Medulla oblongata (tissue), 1 donor: ENCODE results near the gene AHNAK.

Experiments
- DNase-seq: peaks from one replicate; pipeline ENCODE4 v3.0.0-alpha.2; 2015; ENCODE audit errors: extremely low spot score

The AHNAK gene

GRCh38 chr11:62406034-62406433 is 140.6 kb downstream of the AHNAK start:
- no peak for DNase-seq

- no peak for DNase-seq
These were observed 141.7 kb downstream of the AHNAK start for GRCh38 chr11:62404901-62405300.

GRCh38 chr11:62404435-62404834 is 142.2 kb downstream of the AHNAK start:
- DNase-seq = no peak

- DNase-seq = no peak
These were observed 143.5 kb downstream of the AHNAK start for GRCh38 chr11:62402960-62403730.

GRCh38 chr11:62402226-62402959 is 144.2 kb downstream of the AHNAK start:
- DNase-seq = peak; percentile 53

GRCh38 chr11:62401811-62402210 is 144.8 kb downstream of the AHNAK start:
- DNase-seq = no peak

GRCh38 chr11:62401356-62401755 is 145.2 kb downstream of the AHNAK start:
- DNase-seq = no peak

GRCh38 chr11:62400760-62401159 is 145.8 kb downstream of the AHNAK start:
- peak; percentile 87 for DNase-seq

- no peak for DNase-seq
These were observed 146.3 kb downstream of the AHNAK start for GRCh38 chr11:62400281-62400680.

- no peak for DNase-seq
These were observed 146.7 kb downstream of the AHNAK start for GRCh38 chr11:62399878-62400266.

- peak; percentile 39 for DNase-seq
These were observed 147.3 kb downstream of the AHNAK start for GRCh38 chr11:62399172-62399877.

- no peak for DNase-seq
These were observed 148.3 kb downstream of the AHNAK start for GRCh38 chr11:62398011-62398994.

- no peak for DNase-seq
These were observed 150.6 kb downstream of the AHNAK start for GRCh38 chr11:62395885-62396551.

GRCh38 chr11:62394825-62395538 is 151.6 kb downstream of the AHNAK start:
- peak; percentile 96 for DNase-seq

- no peak for DNase-seq
These were observed 152.9 kb downstream of the AHNAK start for GRCh38 chr11:62393735-62394134.

- DNase-seq = no peak
These were observed 153.5 kb downstream of the AHNAK start for GRCh38 chr11:62393061-62393611.

GRCh38 chr11:62392506-62392905 is 154.1 kb downstream of the AHNAK start:
- DNase-seq = no peak

GRCh38 chr11:62391642-62392425 is 154.8 kb downstream of the AHNAK start:
- DNase-seq = no peak

- DNase-seq = no peak
These were observed 155.9 kb downstream of the AHNAK start for GRCh38 chr11:62390722-62391121.
